HG03103 (cell line): ENCODE data around the gene HMCN2.
"Not testable (repeated sequence)": the region's sequence is repeated elsewhere in the genome, so short reads cannot be mapped to it uniquely, and the experiment has no call there.

ENCODE experiments used
- ATAC-seq: cut with Tn5 transposase; IDR thresholded peaks from one replicate; pipeline ENCODE4 v1.9.1; 2021; ENCODE audit warnings: low read depth; ENCODE audit not compliant: unreplicated experiment

HMCN2 gene

GRCh38 chr9:130262061-130262745 is 3.4 kb upstream of the HMCN2 start:
- no peak for ATAC-seq

- ATAC-seq = no peak
These were observed 2.8 kb upstream of the HMCN2 start for GRCh38 chr9:130262771-130263170.

GRCh38 chr9:130263601-130264413 is 1.8 kb upstream of the HMCN2 start:
- ATAC-seq = no peak

GRCh38 chr9:130264414-130265350 is 878 bp upstream of the HMCN2 start:
- ATAC-seq = no peak

- ATAC-seq = no peak
These were observed 907 bp downstream of the HMCN2 start for GRCh38 chr9:130266236-130267098.

- ATAC-seq = no peak
These were observed 2.4 kb downstream of the HMCN2 start for GRCh38 chr9:130267930-130268329.

GRCh38 chr9:130268521-130269211 is 3.1 kb downstream of the HMCN2 start:
- ATAC-seq = no peak

GRCh38 chr9:130271473-130271872 is 5.9 kb downstream of the HMCN2 start:
- ATAC-seq = no peak

GRCh38 chr9:130275156-130275555 is 9.6 kb downstream of the HMCN2 start:
- ATAC-seq = no peak

- ATAC-seq = no peak
These were observed 10.6 kb downstream of the HMCN2 start for GRCh38 chr9:130276121-130276520.

- ATAC-seq = no peak
These were observed 11.4 kb downstream of the HMCN2 start for GRCh38 chr9:130276955-130277354.

- ATAC-seq = not testable (repeated sequence)
These were observed 12.0 kb downstream of the HMCN2 start for GRCh38 chr9:130277525-130277924.

- no peak for ATAC-seq
These were observed 18.1 kb downstream of the HMCN2 start for GRCh38 chr9:130283539-130284248.

GRCh38 chr9:130284249-130284625 is 18.7 kb downstream of the HMCN2 start:
- ATAC-seq = no peak

- no peak for ATAC-seq
These were observed 19.1 kb downstream of the HMCN2 start for GRCh38 chr9:130284690-130285089.

GRCh38 chr9:130285271-130285670 is 19.7 kb downstream of the HMCN2 start:
- no peak for ATAC-seq

- no peak for ATAC-seq
These were observed 20.7 kb downstream of the HMCN2 start for GRCh38 chr9:130286072-130286770.

- no peak for ATAC-seq
These were observed 21.3 kb downstream of the HMCN2 start for GRCh38 chr9:130286781-130287428.
